Uterus (tissue), 4 donors: Measurements from ENCODE around the gene KHDC3L. TPM values are rescaled to one million over a fixed set of nuclear protein-coding genes. Genes with fewer than 3 reads are reported as not detected.

Experiments
- DNase-seq, 2 donors: peaks; one replicate each; pipeline ENCODE4 v3.0.0-alpha.2; 2019 to 2020
- H3K27ac ChIP-seq, 2 donors: fragments of 200-600 bp; sonication (generic); 1 replicate in 1 of 2; 2 replicates in 1 of 2; pipeline ENCODE4 v1.5.1; 2016 to 2018
- H3K27me3 ChIP-seq, 2 donors: fragments of 200-600 bp; sonication (generic); one replicate each; pipeline ENCODE4 v1.5.1; 2018 to 2019; ENCODE audit warnings: control low read depth in 1 of 2
- H3K36me3 ChIP-seq, 2 donors: fragments of 200-600 bp; sonication (generic); one replicate each; pipeline ENCODE4 v1.5.1; 2019; ENCODE audit warnings: control low read depth in 1 of 2
- H3K4me1 ChIP-seq, 2 donors: fragments of 200-600 bp; sonication (generic); one replicate each; pipeline ENCODE4 v1.5.1; 2018 to 2019; ENCODE audit warnings: control low read depth in 1 of 2
- H3K4me3 ChIP-seq, 2 donors: fragments of 200-600 bp; sonication (generic); 1 replicate in 1 of 2; 2 replicates in 1 of 2; pipeline ENCODE4 v1.5.1; 2018 to 2019; ENCODE audit warnings: mild to moderate bottlenecking in 1 of 2
- H3K9me3 ChIP-seq, 2 donors: fragments of 200-600 bp; sonication (generic); one replicate each; pipeline ENCODE4 v1.5.1; 2019; ENCODE audit warnings: control low read depth in 1 of 2
- POLR2A ChIP-seq, 2 donors: fragments of 450-650 bp; IDR thresholded peaks; one replicate each; pipeline ENCODE4 v1.6.1; 2016; ENCODE audit warnings: antibody characterized with exemption in 2 of 2, mild to moderate bottlenecking in 1 of 2, moderate library complexity in 1 of 2
- intact Hi-C: fragments of 100-400 bp; cut with DNase I; formaldehyde crosslinking; loops from one replicate; pipeline ENCODE4 v1.15.1; 2023; ENCODE audit warnings: low total_unique reads
- total RNA-seq, 4 donors: library from RNA; depleted of rRNA in 3 of 4; stranded (reverse); fragments of >200 nt in 3 of 4; gene quantifications; one replicate each; pipeline versions ENCODE4 v1.1.0 to v1.2.4, GENCODE V29; 2014 to 2023
- TF ChIP-seq, protein P1 (sequence below), 4 experiments: fragments of 200-600 bp in 2 of 4; fragments of 450-650 bp in 2 of 4; sonication (generic) in 2 of 4; IDR thresholded peaks; one replicate each; pipeline ENCODE4 v1.5.1; 2016 to 2019; ENCODE audit warnings: antibody characterized with exemption in 4 of 4, mild to moderate bottlenecking in 2 of 4, moderate library complexity in 1 of 4
- donor health status: DM: yes; HTN: yes; CAD: no.

Gene KHDC3L
- total RNA-seq, 4 donors from 2014 or later, result 0.28 TPM; not detected in 3

DNA sequence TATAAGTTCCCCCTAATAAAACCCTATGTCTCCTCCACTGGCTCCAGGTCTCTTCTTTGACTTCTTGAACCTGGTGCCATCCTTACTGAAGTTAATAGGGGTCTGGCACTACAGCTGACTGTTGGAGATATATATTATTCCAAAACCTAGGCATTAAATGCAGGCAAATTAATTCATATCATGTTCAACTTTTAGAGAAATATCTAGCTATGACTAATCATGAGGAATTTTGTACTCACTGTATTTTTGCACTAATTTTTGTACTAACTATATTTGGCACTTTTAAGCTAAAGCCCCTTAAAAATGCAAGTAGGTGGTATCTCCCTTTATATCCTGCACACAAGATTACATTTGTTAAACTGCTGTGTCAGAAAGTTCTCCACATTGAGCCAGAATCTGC lies 19.3 kb upstream of the KHDC3L start:
- TF ChIP-seq, protein P1, sequence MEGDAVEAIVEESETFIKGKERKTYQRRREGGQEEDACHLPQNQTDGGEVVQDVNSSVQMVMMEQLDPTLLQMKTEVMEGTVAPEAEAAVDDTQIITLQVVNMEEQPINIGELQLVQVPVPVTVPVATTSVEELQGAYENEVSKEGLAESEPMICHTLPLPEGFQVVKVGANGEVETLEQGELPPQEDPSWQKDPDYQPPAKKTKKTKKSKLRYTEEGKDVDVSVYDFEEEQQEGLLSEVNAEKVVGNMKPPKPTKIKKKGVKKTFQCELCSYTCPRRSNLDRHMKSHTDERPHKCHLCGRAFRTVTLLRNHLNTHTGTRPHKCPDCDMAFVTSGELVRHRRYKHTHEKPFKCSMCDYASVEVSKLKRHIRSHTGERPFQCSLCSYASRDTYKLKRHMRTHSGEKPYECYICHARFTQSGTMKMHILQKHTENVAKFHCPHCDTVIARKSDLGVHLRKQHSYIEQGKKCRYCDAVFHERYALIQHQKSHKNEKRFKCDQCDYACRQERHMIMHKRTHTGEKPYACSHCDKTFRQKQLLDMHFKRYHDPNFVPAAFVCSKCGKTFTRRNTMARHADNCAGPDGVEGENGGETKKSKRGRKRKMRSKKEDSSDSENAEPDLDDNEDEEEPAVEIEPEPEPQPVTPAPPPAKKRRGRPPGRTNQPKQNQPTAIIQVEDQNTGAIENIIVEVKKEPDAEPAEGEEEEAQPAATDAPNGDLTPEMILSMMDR (IDR thresholded peaks at IDR 0.05), result no peak
- no peak for TF ChIP-seq POLR2A (IDR thresholded peaks at IDR 0.05)
- no peaks in the 10 kb centered on the region for H3K4me1 ChIP-seq
- no peaks in the 10 kb centered on the region for H3K36me3 ChIP-seq
- no peaks in the 10 kb centered on the region for H3K9me3 ChIP-seq
- no peaks in the 10 kb centered on the region for H3K27me3 ChIP-seq
- H3K27ac ChIP-seq, result no peak overlapping the region
- intact Hi-C loops, result no loop called here
- DNase-seq, result no peak
- no peak overlapping the region for H3K4me3 ChIP-seq

DNA sequence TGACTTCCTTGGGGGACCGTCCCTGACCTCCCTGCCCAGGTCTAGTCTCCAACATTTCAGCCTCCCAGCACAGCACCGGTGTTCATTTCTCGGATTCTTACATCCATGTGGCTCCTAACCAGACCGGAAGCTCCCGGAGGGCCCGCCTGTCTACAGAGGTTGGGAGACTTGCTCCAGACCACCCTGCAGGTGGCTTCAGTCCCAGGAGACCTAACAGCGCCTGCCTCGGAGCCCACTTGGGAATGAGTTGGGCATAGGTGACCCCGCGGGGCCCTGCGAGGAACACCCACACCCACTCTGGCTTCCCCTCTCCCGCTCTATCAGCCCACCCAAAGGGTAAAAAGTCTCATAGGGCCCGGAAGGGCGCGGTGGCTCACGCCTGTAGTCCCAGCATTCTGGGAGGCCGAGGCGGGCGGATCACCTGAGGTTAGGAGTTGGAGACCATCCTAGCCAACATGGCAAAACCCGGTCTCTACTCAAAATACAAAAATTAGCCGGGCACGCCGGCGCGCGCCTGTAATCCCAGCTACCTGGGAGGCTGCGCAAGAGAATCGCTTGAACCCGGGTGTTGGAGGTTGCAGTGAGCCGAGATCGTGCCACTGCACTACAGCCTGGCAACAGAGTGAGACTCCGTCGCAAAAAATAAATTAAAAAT lies 13.8 kb upstream of the KHDC3L start:
- Histone ChIP-seq H3K27me3 (no peaks in the 10 kb centered on the region), H3K4me1 (no peaks in the 10 kb centered on the region), H3K9me3 (no peaks in the 10 kb centered on the region), H3K36me3 (no peaks in the 10 kb centered on the region), H3K27ac (no peak overlapping the region), H3K4me3 (no peak overlapping the region)
- intact Hi-C loops, result no loop called here
- TF ChIP-seq, protein P1 (IDR thresholded peaks at IDR 0.05), result no peak
- no peak for TF ChIP-seq POLR2A (IDR thresholded peaks at IDR 0.05)
- no peak for DNase-seq

DNA sequence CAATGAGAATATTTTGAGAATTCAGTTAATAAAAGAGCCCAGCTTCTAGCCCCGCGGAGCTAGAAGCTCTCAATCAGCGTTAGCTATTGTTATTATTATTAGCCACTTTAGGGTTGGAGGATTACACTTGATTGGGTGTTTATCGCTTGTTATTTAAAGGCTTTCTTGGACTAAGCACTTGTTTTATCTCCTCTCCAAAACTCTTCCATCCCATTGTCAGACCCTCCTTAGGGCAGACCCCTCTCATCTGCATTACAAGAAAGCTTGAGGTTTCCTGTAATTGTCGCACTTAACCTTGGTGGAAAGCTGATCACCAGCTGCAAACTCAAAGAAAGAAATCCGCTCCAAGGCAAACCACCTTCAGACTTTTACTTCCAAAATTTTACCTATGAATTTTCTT lies 13.1 kb upstream of the KHDC3L start:
- Histone ChIP-seq H3K9me3 (no peaks in the 10 kb centered on the region), H3K4me3 (no peak overlapping the region), H3K27ac (no peak overlapping the region), H3K27me3 (no peaks in the 10 kb centered on the region), H3K4me1 (no peaks in the 10 kb centered on the region), H3K36me3 (no peaks in the 10 kb centered on the region)
- no peak for DNase-seq
- intact Hi-C loops, result no loop called here
- TF ChIP-seq, protein P1 (IDR thresholded peaks at IDR 0.05), result no peak
- TF ChIP-seq POLR2A (IDR thresholded peaks at IDR 0.05), result no peak

DNA sequence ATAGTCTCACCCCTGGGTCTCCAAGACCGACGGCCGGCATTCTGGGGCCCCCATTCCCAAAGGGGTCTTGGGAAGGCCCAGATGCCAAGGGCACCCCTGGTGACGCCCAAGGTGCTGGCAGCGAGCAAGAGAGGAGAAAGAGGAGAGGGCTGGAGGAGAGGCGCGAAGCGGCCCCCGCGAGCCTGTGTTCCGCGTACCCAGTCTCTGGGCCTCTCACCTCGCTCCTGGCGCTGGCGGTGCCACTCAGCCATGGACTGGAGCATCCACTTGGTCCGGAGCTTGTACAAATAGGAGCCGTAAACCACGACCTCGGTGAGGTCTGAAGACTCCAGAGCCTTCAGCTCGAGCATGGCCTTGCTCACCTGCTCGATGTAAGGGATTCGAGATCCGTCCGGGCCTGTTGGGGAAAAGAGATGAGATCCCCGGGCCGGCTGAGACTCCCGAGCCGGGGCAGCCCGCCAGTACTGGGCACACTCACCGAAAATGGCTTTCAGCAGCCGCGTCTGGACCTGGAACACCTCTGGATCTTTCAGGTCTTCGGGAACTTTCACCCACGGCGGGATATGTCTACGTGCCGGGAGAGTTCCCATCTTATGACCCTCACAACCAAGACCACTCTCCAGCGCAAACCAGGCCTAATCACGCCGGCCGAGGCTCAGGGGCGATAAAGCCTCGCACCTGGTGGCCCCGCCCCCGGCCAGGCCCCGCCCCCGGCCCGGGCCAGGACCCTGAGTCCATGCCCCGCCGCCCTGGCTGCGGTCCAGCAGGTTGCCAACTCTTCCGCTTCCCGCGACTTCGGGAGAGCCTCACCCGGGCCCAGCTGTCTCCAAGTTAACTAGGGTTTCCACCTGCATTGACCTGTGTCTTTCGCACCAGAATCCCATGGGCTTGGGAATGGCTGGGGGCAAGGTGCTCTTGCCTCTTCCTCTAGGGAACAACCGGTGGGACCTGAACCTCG lies 8.5 kb upstream of the KHDC3L start, which contains the start of gene DPPA5:
Gene DPPA5 (minus strand): TSS at position 641 of the 958 bp plus-strand sequence. CDS start 51 bp downstream, at position 590.
- Histone ChIP-seq H3K27me3 (no peaks in the 10 kb centered on the region), H3K36me3 (no peaks in the 10 kb centered on the region), H3K9me3 (no peaks in the 10 kb centered on the region), H3K4me1 (no peaks in the 10 kb centered on the region), H3K27ac (no peak within 1 kb of the TSS), H3K4me3 (no peak within 1 kb of the TSS)
- no peak for TF ChIP-seq POLR2A (IDR thresholded peaks at IDR 0.05)
- TF ChIP-seq, protein P1 (IDR thresholded peaks at IDR 0.05), result no peak
- intact Hi-C loops, result no loop called here
- no peak for DNase-seq
